SIG-M5 (cell line): ENCODE data around the gene GPR84.
A peak's percentile ranks its signal among the peaks of the same experiment; 100 is the strongest.
"Not testable (repeated sequence)": the region's sequence is repeated elsewhere in the genome, so short reads cannot be mapped to it uniquely, and the experiment has no call there.

Experiments used
- DNase-seq: peaks from one replicate; lab custom pipeline; 2025; lab: John Stamatoyannopoulos, UW

Gene GPR84

GRCh38 chr12:54325442-54326109, 38.7 kb downstream of the GPR84 start:
- DNase-seq: not testable (repeated sequence)

- DNase-seq: peak; percentile 99
Observed at GRCh38 chr12:54324617-54325441, 39.5 kb downstream of the GPR84 start, which contains the start of gene COPZ1. Gene COPZ1 (plus strand): TSS chr12:54325131. CDS start chr12:54325164, 33 bp downstream.

DNA sequence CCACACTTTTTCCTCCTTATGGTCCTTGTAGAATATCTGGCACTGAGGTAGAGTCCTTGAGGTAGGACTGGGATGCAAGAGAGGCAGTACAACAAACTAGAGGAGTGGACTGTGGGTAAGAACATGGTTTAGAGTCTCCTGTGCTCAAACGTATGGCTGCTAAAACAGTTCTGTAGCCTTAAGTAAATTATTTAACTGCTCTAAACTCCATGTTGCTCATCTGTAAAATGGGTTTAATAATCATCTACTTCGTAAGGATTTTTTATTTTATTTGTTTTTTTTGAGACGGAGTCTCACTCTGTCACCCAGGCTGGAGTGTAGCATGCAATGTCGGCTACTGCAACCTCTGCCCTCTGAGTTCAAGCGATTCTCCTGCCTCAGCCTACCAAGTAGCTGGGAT, 42.9 kb downstream of the GPR84 start:
- DNase-seq: no peak
